Stimulated activated CD4-positive, alpha-beta T cell treated with anti-CD3 and anti-CD28 coated beads, TNF-alpha, amount 100 ng/mL, for 48 hours (primary cell): ENCODE results near the gene HENMT1.
A peak's percentile ranks its signal among the peaks of the same experiment; 100 is the strongest.
"Not testable (repeated sequence)": the region's sequence is repeated elsewhere in the genome, so short reads cannot be mapped to it uniquely, and the experiment has no call there.

Experiments
- DNase-seq, 3 donors: peaks; one replicate each; pipeline ENCODE4 v3.0.0-alpha.2; 2020; ENCODE audit warnings: low read depth in 3 of 3

The HENMT1 gene

DNA sequence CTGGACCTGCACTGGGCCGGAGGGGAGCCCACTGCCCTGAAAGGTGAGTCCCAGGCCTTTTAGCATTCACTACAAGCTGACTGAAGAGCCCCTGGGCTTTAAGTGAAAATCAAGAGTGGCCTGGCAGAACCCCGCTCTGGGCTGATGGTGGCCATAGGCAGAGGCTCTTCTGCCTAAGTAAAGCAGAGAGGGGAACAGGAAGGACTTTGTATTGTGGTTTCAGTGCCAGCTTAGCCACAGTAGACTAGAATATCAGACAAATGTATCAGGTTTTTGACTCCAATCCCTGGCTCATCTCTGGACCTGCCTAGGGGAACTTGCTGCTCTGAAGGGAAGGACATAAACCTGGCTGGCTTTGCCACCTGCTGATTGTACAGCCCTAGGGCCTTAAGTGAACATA is 10.2 kb upstream of the HENMT1 start:
- DNase-seq: no peak

GRCh38 chr1:108670131-108670773 is 9.4 kb upstream of the HENMT1 start:
- no peak for DNase-seq

GRCh38 chr1:108669679-108670078 is 8.8 kb upstream of the HENMT1 start:
- no peak for DNase-seq

GRCh38 chr1:108668777-108669176 is 7.9 kb upstream of the HENMT1 start:
- no peak for DNase-seq

DNA sequence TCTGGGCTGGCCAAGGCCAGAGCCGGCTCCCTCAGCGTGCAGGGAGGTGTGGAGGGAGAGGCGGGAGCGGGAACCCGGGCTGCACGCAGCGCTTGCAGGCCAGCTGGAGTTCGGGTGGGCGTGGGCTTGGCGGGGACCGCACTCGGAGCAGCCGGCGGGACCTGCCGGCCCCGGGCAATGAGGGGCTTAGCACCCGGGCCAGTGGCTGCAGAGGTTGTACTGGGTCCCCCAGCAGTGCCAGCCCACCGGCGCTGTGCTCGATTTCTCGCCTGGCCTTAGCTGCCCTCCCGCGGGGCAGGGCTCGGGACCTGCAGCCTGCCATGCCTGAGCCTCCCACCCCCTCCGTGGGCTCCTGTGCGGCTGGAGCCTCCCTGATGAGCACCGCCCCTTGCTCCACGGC is 6.5 kb upstream of the HENMT1 start:
- not testable (repeated sequence) for DNase-seq

GRCh38 chr1:108665771-108666170 is 4.9 kb upstream of the HENMT1 start:
- DNase-seq: no peak

- DNase-seq: no peak
Observed at GRCh38 chr1:108665067-108665466, 4.2 kb upstream of the HENMT1 start.

DNA sequence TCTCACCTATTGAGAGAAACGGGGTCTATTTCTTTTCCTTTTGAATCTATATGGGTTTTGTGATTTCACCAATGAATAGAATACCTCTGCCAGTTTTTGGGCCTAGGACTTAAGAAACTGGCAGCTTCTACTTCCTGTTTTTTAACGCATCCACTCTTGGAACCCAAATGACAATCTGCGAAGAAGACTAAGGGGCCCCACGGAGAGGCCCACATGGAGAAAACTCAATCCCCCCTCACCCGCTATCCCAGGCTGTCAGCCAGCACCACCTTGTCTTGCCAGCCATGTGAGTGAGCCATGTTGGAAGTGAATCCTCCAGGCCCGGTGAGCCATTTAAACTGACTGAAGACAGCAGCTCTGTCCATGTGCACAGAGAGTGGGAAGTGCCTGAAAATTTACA is 3.6 kb upstream of the HENMT1 start:
- DNase-seq: no peak

GRCh38 chr1:108663074-108663473 is 2.2 kb upstream of the HENMT1 start:
- no peak for DNase-seq

- DNase-seq: no peak
Observed at GRCh38 chr1:108657356-108658080, 3.4 kb downstream of the HENMT1 start.

DNA sequence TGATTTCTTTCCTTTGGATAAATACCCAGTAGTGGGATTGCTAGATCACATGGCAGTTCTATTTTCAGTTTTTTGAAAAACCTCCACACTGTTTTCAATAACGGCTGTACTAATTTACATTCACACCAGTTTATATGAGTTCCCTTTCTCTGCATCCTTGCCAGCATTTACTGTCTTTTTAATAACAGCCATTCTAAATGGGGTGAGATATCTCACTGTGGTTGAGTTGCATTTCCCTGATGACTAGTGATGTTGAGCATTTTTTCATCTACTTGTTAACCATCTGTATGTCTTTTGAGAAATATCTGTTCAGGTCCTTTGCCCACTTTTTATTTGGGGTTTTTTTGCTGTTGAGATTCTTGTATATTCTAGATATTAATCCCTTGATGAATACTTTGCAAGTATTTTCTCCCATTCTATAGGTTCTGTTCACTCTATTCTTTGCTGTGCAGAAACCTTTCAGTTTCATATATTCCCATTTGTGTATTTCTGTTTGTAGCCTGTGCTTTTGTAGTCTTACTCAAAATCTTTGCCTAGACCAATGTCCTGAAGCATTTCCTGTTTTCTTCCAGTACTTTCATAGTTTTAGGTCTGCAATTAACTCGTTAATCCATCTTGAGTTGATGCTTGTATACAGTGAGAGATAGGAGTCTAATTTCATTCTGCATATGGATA is 7.3 kb downstream of the HENMT1 start:
- DNase-seq: no peak

- peak in 1 of 3 donors; percentile 26 for DNase-seq
Observed at GRCh38 chr1:108646648-108647269, 14.1 kb downstream of the HENMT1 start.

- no peak for DNase-seq
Observed at GRCh38 chr1:108646265-108646647, 14.6 kb downstream of the HENMT1 start.

GRCh38 chr1:108645564-108646184 is 15.2 kb downstream of the HENMT1 start:
- DNase-seq: no peak

GRCh38 chr1:108644984-108645383 is 15.9 kb downstream of the HENMT1 start:
- DNase-seq: no peak

DNA sequence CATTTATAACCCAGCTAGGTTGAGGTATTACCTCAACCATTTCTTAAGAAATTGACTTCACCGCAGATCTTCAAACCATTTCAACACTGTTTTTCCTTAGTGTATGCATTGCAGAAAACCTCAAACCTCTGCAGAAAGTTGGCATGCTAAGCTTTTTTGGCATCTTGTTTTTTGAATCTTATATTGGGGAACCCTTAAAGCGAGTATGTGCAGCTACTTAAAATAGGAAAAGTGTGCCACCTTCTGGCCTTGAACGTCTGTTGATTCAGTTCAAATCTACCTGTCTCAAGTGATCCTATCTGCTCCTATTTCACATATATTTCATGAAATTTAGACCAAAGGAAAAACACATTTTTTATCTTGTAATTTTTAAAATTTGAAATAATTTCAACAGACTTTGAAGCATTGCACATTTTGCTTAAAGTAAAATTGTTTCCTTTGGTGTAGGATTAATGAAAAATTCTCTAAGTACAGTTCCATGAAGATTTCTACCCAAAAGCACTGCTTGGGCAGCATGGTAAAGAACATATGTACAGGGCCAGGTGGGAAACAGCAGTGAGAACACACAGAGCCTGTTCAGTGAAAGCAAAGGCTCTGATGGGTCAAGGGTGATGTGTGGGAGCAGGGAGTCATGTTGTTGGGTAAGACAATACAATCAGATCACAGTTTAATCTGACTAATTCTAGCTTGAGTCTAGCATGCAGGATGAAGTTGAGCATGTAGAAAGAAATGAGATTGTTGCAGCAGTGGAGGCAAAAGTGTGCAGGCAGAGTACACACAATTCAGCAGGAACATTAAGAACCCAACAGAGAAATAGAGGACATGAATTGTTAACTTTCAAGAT is 17.2 kb downstream of the HENMT1 start:
- no peak for DNase-seq

DNA sequence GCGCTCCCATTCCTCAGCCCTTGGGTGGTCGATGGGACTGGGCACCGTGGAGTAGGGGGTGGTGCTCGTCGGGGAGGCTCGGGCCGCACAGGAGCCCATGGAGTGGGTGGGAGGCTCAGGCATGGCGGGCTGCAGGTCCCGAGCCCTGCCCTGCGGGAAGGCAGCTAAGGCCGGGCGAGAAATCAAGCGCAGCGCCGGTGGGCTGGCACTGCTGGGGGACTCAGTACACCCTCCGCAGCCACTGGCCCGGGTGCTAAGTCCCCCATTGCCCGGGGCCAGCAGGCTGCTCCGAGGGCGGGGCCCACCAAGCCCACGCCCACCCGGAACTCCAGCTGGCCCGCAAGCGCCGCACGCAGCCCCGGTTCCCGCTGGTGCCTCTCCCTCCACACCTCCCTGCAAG is 20.0 kb downstream of the HENMT1 start:
- DNase-seq: not testable (repeated sequence)

GRCh38 chr1:108639899-108640560 is 20.9 kb downstream of the HENMT1 start:
- DNase-seq: peak in 1 of 3 donors; percentile 43

- no peak for DNase-seq
Observed at GRCh38 chr1:108636876-108637275, 24.0 kb downstream of the HENMT1 start.

- DNase-seq: no peak
Observed at GRCh38 chr1:108634521-108634920, 26.4 kb downstream of the HENMT1 start.

GRCh38 chr1:108628665-108629064 is 32.2 kb downstream of the HENMT1 start:
- no peak for DNase-seq
